Measurements from ENCODE around the gene HES5. TPM values are rescaled to one million over a fixed set of nuclear protein-coding genes. Genes with fewer than 3 reads are reported as not detected.

HES5 gene
- total and polyA plus RNA-seq, 5 donors = 0.52 to 1.8 (median 0.94) TPM

DNA sequence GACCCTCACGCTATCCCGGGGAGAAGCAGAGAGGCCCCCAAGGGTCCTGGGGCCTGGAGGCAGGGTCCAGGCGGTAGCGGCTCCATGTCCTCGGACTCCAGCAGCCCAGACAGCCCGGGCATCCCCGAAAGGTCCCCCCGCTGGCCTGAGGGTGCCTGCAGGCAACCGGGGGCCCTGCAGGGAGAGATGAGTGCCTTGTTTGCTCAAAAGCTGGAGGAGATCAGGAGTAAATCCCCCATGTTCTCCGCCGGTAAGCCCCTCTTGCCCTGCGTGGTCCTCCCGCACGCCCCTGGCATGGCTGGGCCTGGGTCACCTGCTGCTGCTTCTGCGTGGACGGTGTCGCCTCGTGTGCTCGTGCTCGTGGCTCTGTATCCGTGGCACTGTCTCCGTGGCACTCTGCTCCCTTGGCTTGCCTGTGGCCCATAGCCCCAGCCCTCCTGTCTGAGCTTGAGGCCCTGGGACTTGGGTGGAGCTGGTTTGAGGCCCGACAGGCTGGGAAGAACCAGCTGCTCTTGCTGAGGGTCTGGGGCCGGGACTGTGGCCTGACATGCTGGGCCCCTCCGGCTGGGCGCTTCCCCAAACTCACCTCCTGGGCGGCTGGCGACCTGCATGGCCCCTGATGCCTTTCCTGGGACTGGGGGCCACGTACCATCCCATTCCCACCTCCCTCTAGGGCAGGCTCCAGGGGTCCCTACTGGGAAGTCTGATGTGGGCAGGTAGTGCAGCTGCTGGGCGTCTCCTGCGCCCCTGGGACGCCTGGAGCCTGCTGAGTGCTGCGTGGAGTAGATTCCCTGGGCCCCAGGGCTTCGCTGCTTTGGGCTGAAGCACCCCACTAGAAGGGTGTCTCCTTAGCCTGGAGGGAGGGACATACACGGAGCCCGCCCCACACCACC is 27.2 kb downstream of the HES5 start:
- Histone ChIP-seq H3K9me3 (ENCODE audit: control insufficient read depth, low read length) (no peaks in the 10 kb centered on the region), H3K27ac (ENCODE audit: low read length) (no peak overlapping the region), H3K27me3 (ENCODE audit: control insufficient read depth, insufficient read depth) (no peaks in the 10 kb centered on the region), H3K4me1 (ENCODE audit: control insufficient read depth, insufficient read depth, low read length) (no peaks in the 10 kb centered on the region), H3K4me3 (ENCODE audit: low read length) (no peak overlapping the region)
- ATAC-seq = no peak
- intact Hi-C loops (cut with DNase I) = no loop called here
- 76% methylated on average over 36 of the region's 36 CpGs for WGBS
- no peak for DNase-seq

DNA sequence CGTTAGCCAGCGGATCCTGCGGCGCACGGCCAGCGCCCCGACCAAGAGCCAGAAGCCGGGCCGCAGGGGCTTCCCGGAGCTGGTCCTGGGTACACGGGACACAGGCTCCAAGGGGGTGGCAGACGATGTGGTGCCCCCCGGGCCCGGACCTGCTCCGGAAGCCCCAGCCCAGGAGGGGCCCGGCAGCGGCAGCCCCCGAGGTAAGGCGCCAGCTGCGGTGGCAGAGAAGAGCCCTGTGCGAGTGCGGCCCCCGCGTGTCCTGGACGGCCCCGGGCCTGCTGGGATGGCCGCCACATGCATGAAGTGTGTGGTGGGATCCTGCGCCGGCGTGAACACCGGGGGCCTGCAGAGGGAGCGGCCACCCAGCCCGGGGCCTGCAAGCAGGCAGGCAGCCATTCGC is 27.9 kb downstream of the HES5 start:
- ATAC-seq (no peak), DNase-seq (no peak)
- no peaks in the 10 kb centered on the region for H3K4me1 ChIP-seq (ENCODE audit: control insufficient read depth, insufficient read depth, low read length)
- intact Hi-C loops (cut with DNase I) = no loop called here
- H3K27ac ChIP-seq (ENCODE audit: low read length) = no peak overlapping the region
- H3K4me3 ChIP-seq (ENCODE audit: low read length) = no peak overlapping the region
- H3K27me3 ChIP-seq (ENCODE audit: control insufficient read depth, insufficient read depth) = no peaks in the 10 kb centered on the region
- no peaks in the 10 kb centered on the region for H3K9me3 ChIP-seq (ENCODE audit: control insufficient read depth, low read length)
- 87% methylated on average over 34 of the region's 34 CpGs for WGBS

DNA sequence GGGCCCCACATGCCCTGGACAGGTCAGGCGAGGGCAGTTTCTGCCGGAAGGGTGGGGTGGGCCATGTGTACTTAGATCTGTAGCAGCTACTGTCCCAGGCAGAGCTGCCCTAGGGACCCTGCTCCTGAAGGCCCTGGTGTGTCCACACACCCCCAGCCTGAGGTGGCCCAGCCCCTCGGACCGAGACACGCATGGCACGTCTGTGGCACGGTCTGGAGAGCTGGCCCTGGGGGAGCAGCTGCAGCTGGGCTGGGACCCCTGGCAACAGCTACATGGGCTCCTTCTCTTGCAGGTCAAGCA is 28.3 kb downstream of the HES5 start:
- Histone ChIP-seq H3K27ac (ENCODE audit: low read length) (no peak overlapping the region), H3K27me3 (ENCODE audit: control insufficient read depth, insufficient read depth) (no peaks in the 10 kb centered on the region), H3K4me3 (ENCODE audit: low read length) (no peak overlapping the region), H3K4me1 (ENCODE audit: control insufficient read depth, insufficient read depth, low read length) (no peaks in the 10 kb centered on the region), H3K9me3 (ENCODE audit: control insufficient read depth, low read length) (no peaks in the 10 kb centered on the region)
- WGBS = 63% methylated on average over 7 of the region's 7 CpGs
- intact Hi-C loops (cut with DNase I) = no loop called here
- no peak for DNase-seq
- ATAC-seq = no peak

DNA sequence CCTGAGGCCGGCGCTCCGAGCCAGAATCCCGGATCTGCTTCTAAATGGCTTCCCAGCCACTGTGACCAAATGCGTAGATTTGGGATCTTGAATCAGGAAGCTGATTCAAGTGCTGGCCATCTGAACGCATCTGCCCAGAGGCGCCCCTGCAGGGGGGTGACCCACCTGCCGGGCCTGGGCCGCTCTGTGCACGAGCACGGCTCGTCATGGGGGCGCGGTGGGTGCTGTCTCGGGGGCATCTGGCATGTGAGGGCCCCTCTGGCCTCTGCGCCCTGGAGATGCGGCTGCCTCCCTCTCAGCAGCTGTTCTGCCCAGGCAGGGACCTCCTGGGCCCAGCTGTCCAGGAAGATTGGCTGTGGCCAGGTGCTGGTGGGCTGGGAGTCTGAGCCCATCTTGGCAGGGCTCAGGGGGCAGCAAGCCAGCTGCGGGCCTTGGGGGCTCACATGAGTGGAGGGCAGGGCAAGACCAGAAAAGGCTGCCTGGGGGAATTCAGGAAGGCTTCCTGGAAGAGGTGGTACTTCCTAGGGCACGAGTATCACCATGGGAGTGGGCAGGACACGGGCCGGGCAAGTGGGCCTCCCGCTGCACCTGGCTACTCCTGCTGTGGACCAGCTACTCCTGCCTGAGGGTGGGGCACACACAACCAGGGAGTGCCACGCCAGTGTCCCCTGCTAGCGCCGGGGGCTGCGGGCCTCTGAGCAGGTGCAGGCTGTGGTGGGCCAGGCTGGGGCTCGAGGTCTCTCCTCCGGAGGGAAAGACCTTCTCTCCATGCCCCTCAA is 28.8 kb downstream of the HES5 start:
- Histone ChIP-seq H3K9me3 (ENCODE audit: control insufficient read depth, low read length) (no peaks in the 10 kb centered on the region), H3K27ac (ENCODE audit: low read length) (no peak overlapping the region), H3K4me1 (ENCODE audit: control insufficient read depth, insufficient read depth, low read length) (no peaks in the 10 kb centered on the region), H3K27me3 (ENCODE audit: control insufficient read depth, insufficient read depth) (no peaks in the 10 kb centered on the region), H3K4me3 (ENCODE audit: low read length) (no peak overlapping the region)
- intact Hi-C loops (cut with DNase I) = no loop called here
- DNase-seq = no peak
- 75% methylated on average over 28 of the region's 28 CpGs for WGBS
- ATAC-seq = no peak

DNA sequence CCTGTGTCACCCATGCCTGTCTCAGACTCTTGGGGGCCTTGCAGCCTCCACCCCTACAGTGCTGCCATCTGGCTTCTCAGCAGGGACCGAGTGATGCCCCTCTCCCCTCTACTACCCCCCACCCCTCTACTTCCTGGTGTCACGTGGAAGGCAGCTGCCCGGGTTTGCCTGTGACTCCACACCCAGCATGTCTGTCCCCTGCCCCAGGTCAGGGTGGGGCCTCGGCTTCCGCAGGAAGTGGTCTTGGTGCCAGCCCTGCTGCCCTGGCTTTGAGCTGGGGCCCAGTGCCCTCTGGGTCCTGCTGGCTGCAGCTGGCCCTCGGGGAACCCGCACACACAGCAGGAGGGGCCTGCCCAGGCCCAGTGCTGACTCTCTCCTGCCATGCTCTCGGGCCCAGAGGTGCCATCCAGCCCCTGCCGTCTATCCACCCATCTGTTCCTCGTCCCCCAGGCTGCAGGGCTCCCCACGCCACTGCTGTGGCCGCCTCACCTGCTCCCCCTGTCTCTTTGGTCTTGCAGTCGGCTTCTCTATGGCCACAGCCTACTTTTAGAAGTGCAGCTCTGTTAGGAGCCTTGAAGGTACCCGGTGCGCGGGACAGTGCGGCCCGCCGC is 30.0 kb downstream of the HES5 start:
- DNase-seq (no peak), ATAC-seq (no peak)
- H3K27me3 ChIP-seq (ENCODE audit: control insufficient read depth, insufficient read depth) = no peaks in the 10 kb centered on the region
- intact Hi-C loops (cut with DNase I) = no loop called here
- H3K27ac ChIP-seq (ENCODE audit: low read length) = no peak overlapping the region
- H3K4me3 ChIP-seq (ENCODE audit: low read length) = no peak overlapping the region
- H3K9me3 ChIP-seq (ENCODE audit: control insufficient read depth, low read length) = no peaks in the 10 kb centered on the region
- WGBS = 60% methylated on average over 19 of the region's 19 CpGs
- H3K4me1 ChIP-seq (ENCODE audit: control insufficient read depth, insufficient read depth, low read length) = no peaks in the 10 kb centered on the region

DNA sequence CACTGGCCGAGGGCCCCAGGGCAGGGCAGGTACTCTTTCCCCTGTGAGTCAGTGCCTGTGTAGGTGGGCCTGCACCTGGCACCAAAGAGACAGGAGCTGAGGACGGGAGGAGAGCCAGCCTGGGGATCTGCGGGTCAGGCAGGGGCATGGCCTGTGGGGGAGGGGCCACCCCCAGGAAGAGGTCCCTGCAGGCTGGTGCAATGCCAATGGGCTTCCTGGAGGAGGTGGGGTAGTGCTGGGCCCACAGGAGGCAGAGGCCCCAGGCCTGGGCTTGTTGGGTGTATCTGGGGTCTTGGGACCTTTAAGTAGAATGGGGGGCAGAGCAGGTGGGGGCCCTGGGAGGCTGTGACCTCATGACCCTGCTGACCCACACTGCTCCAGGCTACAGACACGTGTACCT is 30.8 kb downstream of the HES5 start:
- no peak overlapping the region for H3K27ac ChIP-seq (ENCODE audit: low read length)
- WGBS = 62% methylated on average over 4 of the region's 4 CpGs
- ATAC-seq (no peak), DNase-seq (no peak)
- no peaks in the 10 kb centered on the region for H3K9me3 ChIP-seq (ENCODE audit: control insufficient read depth, low read length)
- no peaks in the 10 kb centered on the region for H3K27me3 ChIP-seq (ENCODE audit: control insufficient read depth, insufficient read depth)
- intact Hi-C loops (cut with DNase I) = no loop called here
- H3K4me3 ChIP-seq (ENCODE audit: low read length) = no peak overlapping the region
- H3K4me1 ChIP-seq (ENCODE audit: control insufficient read depth, insufficient read depth, low read length) = no peaks in the 10 kb centered on the region

DNA sequence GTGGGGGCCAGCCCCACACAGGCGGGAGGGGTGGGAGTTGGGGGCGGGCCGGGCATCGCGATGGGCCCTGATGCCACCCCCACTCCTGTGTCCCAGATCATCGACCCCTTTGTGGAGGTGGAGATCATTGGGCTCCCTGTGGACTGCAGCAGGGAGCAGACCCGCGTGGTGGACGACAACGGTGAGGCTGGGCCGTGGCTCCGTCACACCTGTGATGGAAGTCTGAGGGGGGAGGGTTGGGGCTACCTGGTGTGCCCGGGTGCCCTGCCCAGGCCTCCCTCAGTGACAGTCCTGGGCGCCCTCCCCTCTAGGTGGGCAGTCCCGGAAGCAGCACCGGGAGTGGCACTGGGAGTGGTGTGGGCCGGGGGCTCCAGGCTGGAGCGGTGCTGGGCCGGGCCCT is 31.4 kb downstream of the HES5 start:
- DNase-seq = no peak
- 77% methylated on average over 19 of the region's 19 CpGs for WGBS
- no peaks in the 10 kb centered on the region for H3K9me3 ChIP-seq (ENCODE audit: control insufficient read depth, low read length)
- H3K4me3 ChIP-seq (ENCODE audit: low read length) = no peak overlapping the region
- H3K27me3 ChIP-seq (ENCODE audit: control insufficient read depth, insufficient read depth) = no peaks in the 10 kb centered on the region
- no peaks in the 10 kb centered on the region for H3K4me1 ChIP-seq (ENCODE audit: control insufficient read depth, insufficient read depth, low read length)
- intact Hi-C loops (cut with DNase I) = no loop called here
- H3K27ac ChIP-seq (ENCODE audit: low read length) = no peak overlapping the region
- ATAC-seq = no peak

DNA sequence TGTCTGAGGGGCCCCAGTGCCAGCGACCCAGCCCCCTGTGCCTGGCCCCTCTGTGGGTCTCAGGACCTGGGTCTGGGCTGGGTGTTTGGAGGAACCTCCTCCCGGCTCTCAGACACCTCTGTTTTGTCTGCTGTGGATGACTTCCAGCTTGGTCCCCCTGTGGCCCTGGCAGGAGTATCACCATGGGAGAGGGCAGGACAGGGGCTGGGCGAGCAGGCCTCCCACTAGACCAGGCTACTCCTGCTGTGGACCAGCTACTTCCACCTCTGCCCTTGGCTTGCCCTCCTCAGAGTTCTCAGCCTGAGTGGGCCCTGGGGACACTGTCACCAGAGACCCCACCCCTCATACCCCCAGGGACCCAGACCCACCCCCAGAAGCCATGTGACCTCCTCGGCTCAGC is 32.2 kb downstream of the HES5 start:
- DNase-seq (no peak), ATAC-seq (no peak)
- H3K27ac ChIP-seq (ENCODE audit: low read length) = no peak overlapping the region
- intact Hi-C loops (cut with DNase I) = no loop called here
- 55% methylated on average over 4 of the region's 4 CpGs for WGBS
- no peaks in the 10 kb centered on the region for H3K4me1 ChIP-seq (ENCODE audit: control insufficient read depth, insufficient read depth, low read length)
- no peaks in the 10 kb centered on the region for H3K9me3 ChIP-seq (ENCODE audit: control insufficient read depth, low read length)
- H3K27me3 ChIP-seq (ENCODE audit: control insufficient read depth, insufficient read depth) = no peaks in the 10 kb centered on the region
- no peak overlapping the region for H3K4me3 ChIP-seq (ENCODE audit: low read length)

DNA sequence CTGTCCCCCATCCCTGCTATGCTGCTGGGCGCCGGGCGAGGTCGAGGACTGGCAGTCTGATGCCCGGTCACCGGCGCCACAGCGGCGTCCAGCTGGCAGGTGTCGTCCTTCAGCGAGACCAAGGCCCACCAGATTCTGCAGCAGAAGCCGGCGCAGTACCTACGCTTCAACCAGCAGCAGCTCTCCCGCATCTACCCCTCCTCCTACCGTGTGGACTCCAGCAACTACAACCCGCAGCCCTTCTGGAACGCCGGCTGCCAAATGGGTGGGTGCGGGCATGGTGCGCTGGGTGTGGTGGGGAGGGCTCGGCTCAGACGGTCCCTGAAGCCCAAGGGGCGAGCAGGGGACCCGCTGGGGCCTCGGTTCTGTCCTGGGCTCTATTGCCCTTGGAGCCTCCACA is 33.3 kb downstream of the HES5 start:
- H3K4me3 ChIP-seq (ENCODE audit: low read length) = no peak overlapping the region
- H3K4me1 ChIP-seq (ENCODE audit: control insufficient read depth, insufficient read depth, low read length) = no peaks in the 10 kb centered on the region
- DNase-seq (no peak), ATAC-seq (no peak)
- H3K9me3 ChIP-seq (ENCODE audit: control insufficient read depth, low read length) = no peaks in the 10 kb centered on the region
- intact Hi-C loops (cut with DNase I) = no loop called here
- no peaks in the 10 kb centered on the region for H3K27me3 ChIP-seq (ENCODE audit: control insufficient read depth, insufficient read depth)
- 86% methylated on average over 26 of the region's 26 CpGs for WGBS
- H3K27ac ChIP-seq (ENCODE audit: low read length) = no peak overlapping the region

DNA sequence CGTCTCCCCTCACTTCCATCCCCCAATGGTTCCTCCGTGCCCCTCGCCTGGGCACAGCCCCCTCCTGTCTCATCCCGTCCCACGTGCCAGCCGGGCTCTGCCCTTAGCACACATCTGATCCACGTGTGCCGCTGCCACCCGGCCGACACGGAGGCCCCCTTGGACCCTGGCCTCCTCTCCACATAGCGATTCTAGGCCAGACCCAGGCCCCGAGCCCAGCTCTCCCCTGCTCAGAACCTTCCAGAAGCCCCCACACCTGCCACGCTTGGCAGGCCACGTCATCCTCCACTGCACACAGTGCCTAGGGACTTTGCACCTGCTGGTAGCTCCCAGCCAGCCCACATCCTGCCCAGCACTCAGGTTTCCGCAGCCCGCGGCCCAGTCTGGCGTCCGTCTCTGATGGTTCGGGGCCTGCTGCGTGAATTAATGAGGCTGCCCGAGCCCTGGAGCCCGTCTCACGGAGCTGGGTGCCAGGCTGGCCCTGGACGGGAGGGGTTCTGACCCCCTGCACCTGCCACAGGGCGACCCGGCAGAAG is 33.9 kb downstream of the HES5 start:
- no peak overlapping the region for H3K4me3 ChIP-seq (ENCODE audit: low read length)
- 88% methylated on average over 28 of the region's 28 CpGs for WGBS
- H3K9me3 ChIP-seq (ENCODE audit: control insufficient read depth, low read length) = no peaks in the 10 kb centered on the region
- DNase-seq = no peak
- H3K4me1 ChIP-seq (ENCODE audit: control insufficient read depth, insufficient read depth, low read length) = no peaks in the 10 kb centered on the region
- H3K27me3 ChIP-seq (ENCODE audit: control insufficient read depth, insufficient read depth) = no peaks in the 10 kb centered on the region
- intact Hi-C loops (cut with DNase I) = no loop called here
- no peak for ATAC-seq
- no peak overlapping the region for H3K27ac ChIP-seq (ENCODE audit: low read length)

DNA sequence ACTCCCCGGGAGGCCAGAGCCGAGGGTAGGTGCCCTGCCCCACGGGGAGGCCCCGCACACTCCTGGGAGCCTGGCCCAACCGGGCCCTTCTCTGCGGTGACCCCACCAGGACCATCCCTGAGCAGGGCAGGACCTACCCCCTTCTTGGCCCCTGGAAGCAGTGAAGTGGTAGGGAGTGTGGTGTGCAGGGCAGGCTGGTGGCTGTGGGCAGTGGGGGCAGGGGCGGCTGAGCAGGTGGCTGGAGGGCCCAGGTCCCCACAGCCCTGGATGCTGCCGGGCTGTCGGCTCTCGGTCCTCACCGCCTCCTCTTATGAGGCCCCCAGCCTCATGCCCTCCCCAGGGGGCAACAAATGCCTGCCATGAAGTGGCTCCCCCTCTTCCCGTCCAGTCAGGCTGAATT is 34.5 kb downstream of the HES5 start:
- WGBS = 81% methylated on average over 12 of the region's 12 CpGs
- ATAC-seq (no peak), DNase-seq (no peak)
- H3K27ac ChIP-seq (ENCODE audit: low read length) = no peak overlapping the region
- H3K4me3 ChIP-seq (ENCODE audit: low read length) = no peak overlapping the region
- no peaks in the 10 kb centered on the region for H3K4me1 ChIP-seq (ENCODE audit: control insufficient read depth, insufficient read depth, low read length)
- no peaks in the 10 kb centered on the region for H3K27me3 ChIP-seq (ENCODE audit: control insufficient read depth, insufficient read depth)
- intact Hi-C loops (cut with DNase I) = no loop called here
- H3K9me3 ChIP-seq (ENCODE audit: control insufficient read depth, low read length) = no peaks in the 10 kb centered on the region
